Measurements from ENCODE around the gene SPINK14. TPM values are rescaled to one million over a fixed set of nuclear protein-coding genes. Genes with fewer than 3 reads are reported as not detected.

SPINK14 gene
- not detected in 2 replicates for total RNA-seq

GRCh38 chr5:148168246-148168645, at the start of gene SPINK14:
Gene SPINK14 (plus strand): TSS chr5:148168546. CDS start chr5:148169733, 1,187 bp downstream.

GRCh38 chr5:148202531-148203203, 34.3 kb downstream of the SPINK14 start, which contains the start of gene SPINK6:
Gene SPINK6 (plus strand): TSS chr5:148203042. CDS start chr5:148203097, 55 bp downstream.

Other genes with a start within 250 kb of the SPINK14 start
- gene SPINK5, start 104.6 kb upstream of the SPINK14 start, total RNA-seq = not detected in 2 replicates
- gene SPINK6, start 34.5 kb downstream of the SPINK14 start, total RNA-seq = not detected in 2 replicates
- gene MARCOL, start 70.0 kb downstream of the SPINK14 start, total RNA-seq = not detected in 2 replicates
- gene SPINK13, start 100.2 kb downstream of the SPINK14 start, total RNA-seq = not detected in 2 replicates
- not detected in 2 replicates for gene SPINK7, start 143.9 kb downstream of the SPINK14 start, total RNA-seq
- not detected in 2 replicates for gene SPINK9, start 167.0 kb downstream of the SPINK14 start, total RNA-seq
- 25.7 and 51.1 TPM in 2 replicates for gene FBXO38, start 215.4 kb downstream of the SPINK14 start, total RNA-seq

All from epithelial cell of alveolus of lung (primary cell).